Muscle of leg (tissue), 11 donors: ENCODE measurements around the gene SMG6. TPM values are rescaled to one million over a fixed set of nuclear protein-coding genes. Genes with fewer than 3 reads are reported as not detected.

Experiments used
- DNase-seq: peaks from one replicate; pipeline ENCODE4 v3.0.0; 2013
- H3K27ac ChIP-seq: one replicate; pipeline ENCODE4 v1.5.1; 2013; ENCODE audit warnings: mild to moderate bottlenecking, low read length, control low read depth
- H3K27me3 ChIP-seq: one replicate; pipeline ENCODE4 v1.6.1; 2013; ENCODE audit warnings: low read length; ENCODE audit not compliant: control insufficient read depth, insufficient read depth
- H3K36me3 ChIP-seq: one replicate; pipeline ENCODE4 v1.6.1; 2013; ENCODE audit warnings: low read length; ENCODE audit not compliant: control insufficient read depth, insufficient read depth
- H3K4me1 ChIP-seq: one replicate; pipeline ENCODE4 v1.6.1; 2013; ENCODE audit warnings: low read length; ENCODE audit not compliant: control insufficient read depth, insufficient read depth
- H3K4me3 ChIP-seq: one replicate; pipeline ENCODE4 v1.5.1; 2013; ENCODE audit warnings: low read length, control low read depth
- H3K9me3 ChIP-seq: replicated peaks from 2 replicates; pipeline ENCODE4 v1.6.1; 2013; ENCODE audit warnings: low read depth, low read length; ENCODE audit not compliant: control insufficient read depth
- WGBS: methylation state at CpG from one replicate; pipeline ENCODE4 v1.1.5; 2013; ENCODE audit warnings: missing lambda C conversion rate; ENCODE audit not compliant: insufficient coverage; 5-methylcytosine and 5-hydroxymethylcytosine counted together
- polyA plus RNA-seq, 8 donors: library from polyadenylated mRNA; unstranded; fragments of 120-200 nt; gene quantifications; one replicate each; pipeline versions ENCODE4 v1.2.1 to v1.2.3, GENCODE V29; 2013; ENCODE audit warnings: inconsistent platforms in 1 of 8, low replicate concordance in 1 of 8; ENCODE audit not compliant: insufficient read length in 8 of 8, insufficient read depth in 1 of 8
- total RNA-seq: library from RNA; stranded (reverse); fragments of 120-200 nt; gene quantifications from one replicate; pipeline ENCODE4 v1.2.4, GENCODE V29; 2013

Gene SMG6
- total and polyA plus RNA-seq, 9 donors: 12.7 to 21.8 (median 19.2) TPM

GRCh38 chr17:2140683-2141082 lies 162.9 kb downstream of the SMG6 start:
- no peaks in the 10 kb centered on the region for H3K9me3 ChIP-seq
- H3K27me3 ChIP-seq: no peaks in the 10 kb centered on the region
- H3K36me3 ChIP-seq: no peaks in the 10 kb centered on the region
- no peak overlapping the region for H3K4me3 ChIP-seq
- H3K4me1 ChIP-seq: peaks cover 19% of the 10 kb centered on the region
- DNase-seq: no peak
- no peak overlapping the region for H3K27ac ChIP-seq

- Histone ChIP-seq H3K36me3 (no peaks in the 10 kb centered on the region), H3K4me3 (no peak overlapping the region), H3K4me1 (peaks cover 19% of the 10 kb centered on the region), H3K9me3 (no peaks in the 10 kb centered on the region), H3K27me3 (no peaks in the 10 kb centered on the region), H3K27ac (no peak overlapping the region)
- DNase-seq: no peak
- WGBS: no CpG with 5 or more reads among the region's 2 CpGs
Measured at GRCh38 chr17:2138761-2139160, 164.8 kb downstream of the SMG6 start.

GRCh38 chr17:2138318-2138717 lies 165.3 kb downstream of the SMG6 start:
- Histone ChIP-seq H3K9me3 (no peaks in the 10 kb centered on the region), H3K4me3 (no peak overlapping the region), H3K4me1 (peaks cover 19% of the 10 kb centered on the region), H3K27me3 (no peaks in the 10 kb centered on the region), H3K27ac (no peak overlapping the region), H3K36me3 (no peaks in the 10 kb centered on the region)
- DNase-seq: no peak
- no CpG with 5 or more reads among the region's 1 CpG for WGBS

GRCh38 chr17:2137342-2138098 lies 166.1 kb downstream of the SMG6 start:
- no peak overlapping the region for H3K4me3 ChIP-seq
- peaks cover 19% of the 10 kb centered on the region for H3K4me1 ChIP-seq
- no peaks in the 10 kb centered on the region for H3K27me3 ChIP-seq
- 58% methylated on average over 7 of the region's 11 CpGs for WGBS
- DNase-seq: peak; percentile 45
- H3K9me3 ChIP-seq: no peaks in the 10 kb centered on the region
- no peak overlapping the region for H3K27ac ChIP-seq
- H3K36me3 ChIP-seq: no peaks in the 10 kb centered on the region

DNA sequence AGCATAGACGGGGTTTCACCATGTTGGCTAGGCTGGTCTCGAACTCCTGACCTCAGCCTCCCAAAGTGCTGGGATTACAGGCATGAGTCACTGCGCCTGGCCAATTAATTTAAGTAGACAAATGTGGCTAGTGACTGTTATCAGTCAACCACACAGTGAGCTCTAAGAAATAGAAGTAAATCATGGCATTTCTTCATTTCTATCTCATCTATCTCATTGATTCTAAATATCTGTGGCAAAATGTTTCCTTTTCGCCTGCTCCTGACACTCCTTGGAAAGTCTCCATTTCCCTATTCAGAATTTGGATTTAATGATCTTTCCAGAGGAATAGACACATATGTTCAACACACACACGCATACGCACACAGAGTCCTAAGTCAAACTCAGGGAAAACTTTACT lies 167.3 kb downstream of the SMG6 start:
- Histone ChIP-seq H3K36me3 (no peaks in the 10 kb centered on the region), H3K27me3 (no peaks in the 10 kb centered on the region), H3K4me1 (peaks cover 19% of the 10 kb centered on the region), H3K9me3 (no peaks in the 10 kb centered on the region), H3K27ac (no peak overlapping the region), H3K4me3 (no peak overlapping the region)
- DNase-seq: peak; percentile 85
- WGBS: 63% methylated on average over 4 of the region's 6 CpGs

DNA sequence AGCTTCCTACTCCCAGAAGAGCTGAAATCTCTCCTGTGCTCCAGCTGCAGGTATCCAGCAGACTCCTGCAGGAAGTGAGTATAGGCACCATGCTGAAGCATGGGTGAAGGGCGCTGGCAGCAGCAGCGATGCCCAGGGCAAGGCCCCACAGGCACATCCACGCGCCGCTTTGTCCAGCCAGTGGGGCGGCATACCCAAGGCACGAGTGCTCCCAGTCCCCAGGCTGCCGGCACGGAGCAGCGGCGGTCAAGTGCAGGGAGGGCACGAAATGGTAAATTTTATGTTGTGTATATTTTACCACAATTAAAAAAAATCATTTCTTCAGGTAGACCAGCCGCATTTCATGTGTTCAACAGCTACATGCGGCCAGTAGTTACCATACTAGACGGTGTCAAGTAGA lies 175.6 kb downstream of the SMG6 start:
- Histone ChIP-seq H3K4me1 (peaks cover 15% of the 10 kb centered on the region), H3K4me3 (no peak overlapping the region), H3K27me3 (no peaks in the 10 kb centered on the region), H3K9me3 (no peaks in the 10 kb centered on the region), H3K36me3 (no peaks in the 10 kb centered on the region), H3K27ac (no peak overlapping the region)
- 98% methylated on average over 9 of the region's 15 CpGs for WGBS
- DNase-seq: no peak

GRCh38 chr17:2125013-2125535 lies 178.5 kb downstream of the SMG6 start:
- Histone ChIP-seq H3K27ac (no peak overlapping the region), H3K4me3 (no peak overlapping the region), H3K9me3 (no peaks in the 10 kb centered on the region), H3K36me3 (peaks cover 3% of the 10 kb centered on the region), H3K27me3 (no peaks in the 10 kb centered on the region), H3K4me1 (peaks cover 23% of the 10 kb centered on the region)
- no peak for DNase-seq
- no CpG with 5 or more reads among the region's 6 CpGs for WGBS

DNA sequence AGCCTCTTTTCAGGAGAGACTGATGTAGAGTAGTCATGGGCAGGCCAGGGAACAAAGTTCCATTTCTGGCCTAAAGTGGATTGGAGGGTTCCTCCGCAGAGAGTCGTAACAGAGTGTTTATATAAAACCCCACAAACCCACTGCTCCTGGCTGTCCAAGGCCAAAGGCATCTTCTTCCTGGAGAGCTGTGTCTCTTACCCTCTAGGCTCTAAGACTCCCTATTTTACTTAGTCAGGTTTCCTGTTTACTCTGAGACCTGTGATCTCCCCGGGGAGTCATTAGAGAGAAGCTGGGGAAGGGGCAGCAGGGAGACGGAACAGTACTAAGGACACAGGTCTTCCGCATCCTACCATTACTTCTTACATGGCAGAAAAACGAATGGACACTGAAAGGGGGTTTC lies 179.2 kb downstream of the SMG6 start:
- no peak for DNase-seq
- Histone ChIP-seq H3K4me1 (peaks cover 23% of the 10 kb centered on the region), H3K36me3 (peaks cover 3% of the 10 kb centered on the region), H3K9me3 (no peaks in the 10 kb centered on the region), H3K4me3 (no peak overlapping the region), H3K27ac (peak overlapping the region; percentile 77), H3K27me3 (no peaks in the 10 kb centered on the region)
- WGBS: no CpG with 5 or more reads among the region's 6 CpGs

DNA sequence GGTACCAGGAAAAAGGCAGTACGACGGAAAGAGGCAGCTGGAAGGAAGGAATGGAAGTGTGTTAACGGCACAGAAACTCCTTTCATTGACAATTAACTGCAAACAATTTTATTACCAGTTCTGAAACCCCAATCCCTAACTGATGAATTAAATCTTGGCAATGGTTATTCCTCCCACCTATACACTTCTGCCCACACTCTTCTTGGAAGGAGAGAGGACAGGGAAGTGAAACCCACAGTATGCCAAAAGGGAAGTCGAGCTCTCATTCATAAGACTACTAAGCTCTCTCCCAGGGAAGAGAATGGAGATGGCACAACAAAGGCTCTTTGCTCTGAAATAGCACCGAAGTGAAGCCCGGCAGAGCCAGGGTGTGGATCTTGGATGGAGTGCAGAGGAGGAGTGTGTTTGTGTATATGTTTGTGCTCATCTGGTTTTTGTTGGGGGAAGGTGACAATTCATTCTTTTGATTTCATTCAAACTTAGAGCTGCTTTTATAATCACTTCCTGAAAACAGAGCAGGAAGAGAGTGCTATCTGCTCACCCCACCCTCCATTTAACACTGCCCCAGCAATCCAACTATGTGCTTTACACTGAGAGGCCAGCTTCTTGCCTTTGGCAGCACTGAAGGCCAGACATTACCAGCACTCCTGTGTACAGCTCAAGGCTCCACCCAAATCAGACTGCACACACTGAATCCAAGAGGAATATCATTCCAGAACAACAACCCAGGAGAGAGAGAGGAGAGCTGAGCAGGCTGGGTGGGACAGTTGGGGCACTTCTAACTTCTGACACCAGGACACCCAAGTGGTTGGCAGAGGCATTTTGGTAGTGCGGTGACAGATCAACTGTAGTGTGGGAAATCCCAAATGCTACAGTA lies 180.0 kb downstream of the SMG6 start:
- 100% methylated on average over 1 of the region's 7 CpGs for WGBS
- Histone ChIP-seq H3K4me1 (peaks cover 23% of the 10 kb centered on the region), H3K9me3 (no peaks in the 10 kb centered on the region), H3K36me3 (peaks cover 3% of the 10 kb centered on the region), H3K27ac (peak overlapping the region; percentile 77), H3K27me3 (no peaks in the 10 kb centered on the region), H3K4me3 (no peak overlapping the region)
- DNase-seq: peak; percentile 77

- no peaks in the 10 kb centered on the region for H3K27me3 ChIP-seq
- WGBS: 43% methylated on average over 8 of the region's 16 CpGs
- peaks cover 23% of the 10 kb centered on the region for H3K4me1 ChIP-seq
- no peaks in the 10 kb centered on the region for H3K9me3 ChIP-seq
- peak overlapping the region; percentile 77 for H3K27ac ChIP-seq
- peaks cover 3% of the 10 kb centered on the region for H3K36me3 ChIP-seq
- DNase-seq: peak; percentile 65
- no peak overlapping the region for H3K4me3 ChIP-seq
Measured at GRCh38 chr17:2122641-2123302, 180.8 kb downstream of the SMG6 start.
